ENCODE data around the gene SLC9A8. TPM values are rescaled to one million over a fixed set of nuclear protein-coding genes. Genes with fewer than 3 reads are reported as not detected.

The SLC9A8 gene
- total RNA-seq, 1 donor from 2014 or later: 15.2 TPM

DNA sequence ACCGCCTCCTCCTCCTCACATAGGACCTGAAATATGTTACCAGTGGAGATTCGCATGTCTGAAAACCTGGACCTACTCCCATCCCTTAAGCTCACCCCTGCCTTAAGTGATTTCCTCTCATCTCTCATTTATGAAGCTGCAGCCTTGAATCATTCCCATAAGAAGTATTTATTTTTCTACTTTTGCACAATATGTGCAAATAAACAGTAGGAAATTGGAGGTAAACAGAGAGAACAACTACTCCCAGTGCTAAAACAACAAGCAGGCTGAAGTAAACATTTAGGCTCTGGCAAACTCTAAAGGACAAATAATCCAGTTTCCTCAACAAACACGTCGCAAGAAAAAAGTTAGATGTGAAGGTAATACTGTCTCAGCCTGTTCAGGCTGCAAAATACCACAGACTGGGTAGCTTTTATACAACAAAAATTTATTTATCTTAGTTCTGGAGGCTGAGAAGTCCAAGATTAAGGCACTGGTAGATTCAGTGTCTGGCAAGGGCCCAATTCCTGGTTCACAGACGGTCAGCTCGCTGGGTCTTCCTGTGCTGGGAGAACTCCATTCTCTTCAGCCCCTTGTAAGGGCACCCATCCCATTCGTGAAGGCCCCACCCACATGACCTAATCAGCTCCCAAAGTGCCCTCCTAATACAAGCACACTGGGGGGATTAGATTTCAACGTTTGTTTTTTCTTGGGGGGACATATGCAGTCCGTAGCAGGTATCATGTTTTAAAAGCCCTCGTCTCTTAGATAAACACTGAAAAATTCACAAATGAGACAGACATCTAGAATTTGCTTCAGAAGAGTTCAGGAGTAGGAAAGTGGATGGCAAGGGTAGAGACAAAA lies 87.1 kb downstream of the SLC9A8 start:
- H3K27ac Mint-ChIP-seq: no peak overlapping the region
- intact Hi-C loops (cut with micrococcal nuclease): no loop called here
- DNase-seq: no peak
- H3K9me3 Mint-ChIP-seq: no peaks in the 10 kb centered on the region
- peaks cover 8% of the 10 kb centered on the region for H3K36me3 Mint-ChIP-seq (ENCODE audit: low read depth)
- no peaks in the 10 kb centered on the region for H3K4me1 Mint-ChIP-seq
- H3K4me3 Mint-ChIP-seq: no peak overlapping the region
- H3K27me3 Mint-ChIP-seq: no peaks in the 10 kb centered on the region

- intact Hi-C loops (cut with micrococcal nuclease): no loop called here
- no peaks in the 10 kb centered on the region for H3K27me3 Mint-ChIP-seq
- H3K4me3 Mint-ChIP-seq: no peak overlapping the region
- H3K4me1 Mint-ChIP-seq: peaks cover 5% of the 10 kb centered on the region
- no peak overlapping the region for H3K27ac Mint-ChIP-seq
- peaks cover 20% of the 10 kb centered on the region for H3K36me3 Mint-ChIP-seq (ENCODE audit: low read depth)
- no peaks in the 10 kb centered on the region for H3K9me3 Mint-ChIP-seq
- DNase-seq: no peak
These were observed 89.0 kb downstream of the SLC9A8 start for GRCh38 chr20:49901588-49901987.

DNA sequence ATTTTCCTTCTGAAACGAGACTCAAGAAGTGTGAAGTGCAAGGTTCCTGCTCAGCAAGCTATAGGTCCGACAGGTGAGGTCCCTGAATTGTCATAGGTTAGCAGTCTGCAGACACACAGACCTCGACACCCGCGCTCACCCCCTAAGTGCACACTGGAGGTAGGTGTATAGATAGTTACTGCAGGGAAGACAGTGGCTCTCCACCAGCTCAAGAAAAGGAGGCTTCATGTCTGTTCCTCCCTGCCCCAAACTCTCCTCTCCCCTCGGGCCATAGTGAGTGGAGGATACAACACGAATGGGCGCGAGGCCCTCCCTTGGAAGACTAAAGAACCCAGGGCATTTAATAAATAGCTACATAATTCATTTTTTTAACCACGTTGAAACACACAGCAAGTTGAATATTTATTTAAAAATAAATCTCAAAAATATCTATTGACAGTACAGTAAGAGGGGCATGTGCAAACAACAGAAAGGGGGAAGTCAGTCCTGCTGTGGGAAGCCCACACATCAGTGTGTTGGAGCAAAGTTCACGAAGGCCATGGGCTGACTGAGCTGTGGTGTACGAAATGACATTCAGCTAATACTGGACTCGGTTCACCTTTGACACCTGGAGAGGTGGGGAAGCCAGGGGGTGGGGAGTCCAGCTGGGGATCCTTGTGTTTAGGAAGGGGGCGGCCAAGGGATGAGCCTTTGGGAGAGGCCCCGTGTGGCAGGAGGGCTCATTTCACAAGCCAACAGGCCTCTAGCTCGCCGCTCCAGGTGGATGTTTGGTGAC lies 92.0 kb downstream of the SLC9A8 start:
- DNase-seq: no peak
- Mint-ChIP-seq H3K4me3 (no peak overlapping the region), H3K27ac (no peak overlapping the region), H3K9me3 (no peaks in the 10 kb centered on the region), H3K36me3 (ENCODE audit: low read depth) (peaks cover 29% of the 10 kb centered on the region), H3K27me3 (no peaks in the 10 kb centered on the region), H3K4me1 (peaks cover 5% of the 10 kb centered on the region)
- intact Hi-C loops (cut with micrococcal nuclease): no loop called here

DNA sequence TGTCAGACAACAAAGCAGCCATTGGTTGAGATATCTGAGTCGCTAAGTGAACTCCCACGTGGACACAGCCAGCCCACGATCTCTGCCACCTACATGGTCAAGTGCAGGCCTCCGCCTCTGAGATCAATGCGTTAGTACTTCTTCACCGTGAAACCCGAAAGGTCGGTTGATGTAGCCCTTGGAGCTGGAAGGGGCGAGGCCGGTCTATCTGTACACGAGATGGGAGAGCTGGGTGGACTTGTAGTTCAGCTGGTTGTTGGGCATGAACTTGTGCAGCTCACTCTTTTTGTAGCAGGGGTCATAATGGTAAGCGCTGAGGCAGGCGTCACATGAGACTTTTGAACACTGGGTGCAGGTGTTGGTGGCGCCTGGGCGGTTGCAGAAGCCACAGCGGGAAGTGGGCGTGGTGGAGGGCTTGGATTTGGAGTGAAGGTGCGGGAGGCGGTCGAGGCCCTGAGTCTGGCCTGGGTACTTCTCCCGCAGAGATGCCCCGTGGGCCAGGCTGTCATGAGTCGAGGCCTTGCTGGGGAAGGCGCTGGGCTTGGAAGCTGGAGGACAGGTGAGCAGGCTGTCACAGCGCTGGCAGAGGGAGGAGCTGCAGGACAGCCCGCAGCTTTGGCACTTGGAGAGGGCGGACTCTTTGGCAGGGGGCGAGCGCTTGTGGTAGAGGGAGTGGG lies 92.9 kb downstream of the SLC9A8 start:
- no peak for DNase-seq
- Mint-ChIP-seq H3K27ac (no peak overlapping the region), H3K9me3 (no peaks in the 10 kb centered on the region), H3K27me3 (no peaks in the 10 kb centered on the region), H3K36me3 (ENCODE audit: low read depth) (peaks cover 29% of the 10 kb centered on the region), H3K4me3 (no peak overlapping the region), H3K4me1 (peaks cover 5% of the 10 kb centered on the region)
- intact Hi-C loops (cut with micrococcal nuclease): no loop called here

GRCh38 chr20:49906101-49906604 lies 93.5 kb downstream of the SLC9A8 start:
- H3K27me3 Mint-ChIP-seq: no peaks in the 10 kb centered on the region
- H3K4me3 Mint-ChIP-seq: no peak overlapping the region
- no peak overlapping the region for H3K27ac Mint-ChIP-seq
- H3K9me3 Mint-ChIP-seq: no peaks in the 10 kb centered on the region
- DNase-seq: no peak
- peaks cover 29% of the 10 kb centered on the region for H3K36me3 Mint-ChIP-seq (ENCODE audit: low read depth)
- H3K4me1 Mint-ChIP-seq: peaks cover 5% of the 10 kb centered on the region
- intact Hi-C loops (cut with micrococcal nuclease): no loop called here

DNA sequence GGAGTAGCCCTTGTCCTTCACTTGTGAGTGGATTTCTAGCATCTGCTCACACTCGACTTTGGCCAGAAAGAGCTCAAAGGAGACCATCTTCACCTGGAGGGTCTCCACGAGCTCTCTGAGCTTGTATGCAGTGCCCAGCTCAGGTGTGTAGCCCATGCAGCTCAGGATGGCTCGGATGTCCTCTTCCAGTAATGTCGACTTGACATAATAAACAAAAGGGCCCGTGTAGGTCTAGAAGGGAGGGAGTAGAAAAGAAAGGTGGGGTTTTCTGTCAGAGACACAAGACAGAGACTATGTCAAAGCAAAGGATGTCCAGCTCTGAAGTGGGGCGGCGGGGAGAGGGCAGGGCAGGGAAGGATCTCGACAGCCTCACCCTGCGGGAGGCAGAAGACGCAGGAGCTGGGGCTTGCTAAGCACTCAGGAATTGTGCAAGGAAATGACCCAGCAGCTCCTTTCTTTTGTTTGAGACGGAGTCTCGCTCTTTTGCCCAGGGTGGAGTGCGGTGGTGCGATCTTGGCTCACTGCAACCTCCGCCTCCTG lies 94.1 kb downstream of the SLC9A8 start:
- Mint-ChIP-seq H3K36me3 (ENCODE audit: low read depth) (peaks cover 29% of the 10 kb centered on the region), H3K4me1 (peaks cover 5% of the 10 kb centered on the region)

DNA sequence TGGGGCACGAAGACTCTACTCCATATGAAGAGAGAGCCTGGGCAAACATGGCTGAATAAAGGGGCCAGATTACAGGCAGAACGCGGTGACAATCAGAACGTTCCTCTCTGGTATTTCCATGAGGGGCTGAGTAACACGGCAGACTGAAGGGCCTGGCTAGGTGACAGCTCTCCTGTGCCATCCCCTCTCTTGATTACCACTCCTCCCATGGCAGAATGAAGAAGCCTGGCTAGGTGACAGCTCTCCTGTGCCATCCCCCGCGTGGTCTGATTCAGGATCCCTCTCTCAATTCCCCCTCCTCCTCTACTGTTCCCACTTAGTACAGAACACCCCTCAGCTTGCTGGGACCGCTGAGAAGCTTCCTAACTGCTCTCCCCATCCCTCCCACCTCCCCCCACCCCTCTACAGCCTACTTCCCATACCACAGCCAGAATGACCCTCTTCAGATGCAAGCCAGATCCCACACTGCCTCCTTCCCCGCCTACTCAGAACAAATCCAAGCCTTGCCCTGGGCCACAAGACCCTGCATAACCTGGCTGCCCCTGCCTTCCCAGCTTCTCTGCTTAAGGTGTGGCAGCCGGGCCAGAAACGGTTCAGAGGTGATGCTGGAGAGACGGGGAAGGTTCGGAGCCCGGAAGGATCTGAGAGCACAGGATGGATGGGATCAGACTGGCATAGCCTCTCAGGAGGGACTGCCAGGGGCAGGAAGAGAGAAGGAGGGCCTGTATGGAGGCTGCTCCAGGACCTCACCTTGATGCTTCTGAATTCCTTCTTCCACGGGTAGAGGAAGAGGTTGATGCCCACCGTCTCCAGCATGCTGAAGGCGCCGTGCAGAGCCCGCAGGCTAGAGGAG lies 95.0 kb downstream of the SLC9A8 start:
- H3K4me1 Mint-ChIP-seq: peaks cover 7% of the 10 kb centered on the region
- no peak overlapping the region for H3K4me3 Mint-ChIP-seq
- DNase-seq: no peak

More for the DNA sequence above, 94.1 kb downstream of the SLC9A8 start:
- intact Hi-C loops (cut with micrococcal nuclease): no loop called here
- H3K4me3 Mint-ChIP-seq: no peak overlapping the region
- no peak for DNase-seq
- H3K27ac Mint-ChIP-seq: no peak overlapping the region
- H3K9me3 Mint-ChIP-seq: no peaks in the 10 kb centered on the region
- no peaks in the 10 kb centered on the region for H3K27me3 Mint-ChIP-seq

DNA sequence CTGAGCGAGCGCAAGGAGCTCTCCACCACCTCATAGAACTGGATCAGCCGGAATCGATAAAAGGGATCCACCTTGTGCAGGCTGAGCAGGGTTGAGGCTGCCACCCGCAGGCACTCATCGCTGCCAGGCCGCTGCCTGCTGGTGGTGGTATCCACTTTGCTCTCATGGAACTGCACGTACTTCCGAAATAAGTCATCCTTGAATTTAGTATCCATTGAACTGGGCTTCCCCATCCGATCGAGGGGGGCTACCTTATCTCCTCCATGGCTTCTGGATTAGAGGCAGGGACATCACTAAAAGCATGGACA lies 95.6 kb downstream of the SLC9A8 start:
- no peak for DNase-seq
- Mint-ChIP-seq H3K36me3 (ENCODE audit: low read depth) (peaks cover 29% of the 10 kb centered on the region), H3K4me3 (no peak overlapping the region), H3K27ac (no peak overlapping the region), H3K9me3 (no peaks in the 10 kb centered on the region), H3K4me1 (peaks cover 8% of the 10 kb centered on the region), H3K27me3 (no peaks in the 10 kb centered on the region)
- intact Hi-C loops (cut with micrococcal nuclease): no loop called here

More for the DNA sequence above, 95.0 kb downstream of the SLC9A8 start:
- no peaks in the 10 kb centered on the region for H3K9me3 Mint-ChIP-seq
- peaks cover 29% of the 10 kb centered on the region for H3K36me3 Mint-ChIP-seq (ENCODE audit: low read depth)
- intact Hi-C loops (cut with micrococcal nuclease): no loop called here
- no peak overlapping the region for H3K27ac Mint-ChIP-seq
- H3K27me3 Mint-ChIP-seq: no peaks in the 10 kb centered on the region

- intact Hi-C loops (cut with micrococcal nuclease): no loop called here
- H3K27ac Mint-ChIP-seq: no peak overlapping the region
These were observed 97.1 kb downstream of the SLC9A8 start for GRCh38 chr20:49909499-49910339.

DNA sequence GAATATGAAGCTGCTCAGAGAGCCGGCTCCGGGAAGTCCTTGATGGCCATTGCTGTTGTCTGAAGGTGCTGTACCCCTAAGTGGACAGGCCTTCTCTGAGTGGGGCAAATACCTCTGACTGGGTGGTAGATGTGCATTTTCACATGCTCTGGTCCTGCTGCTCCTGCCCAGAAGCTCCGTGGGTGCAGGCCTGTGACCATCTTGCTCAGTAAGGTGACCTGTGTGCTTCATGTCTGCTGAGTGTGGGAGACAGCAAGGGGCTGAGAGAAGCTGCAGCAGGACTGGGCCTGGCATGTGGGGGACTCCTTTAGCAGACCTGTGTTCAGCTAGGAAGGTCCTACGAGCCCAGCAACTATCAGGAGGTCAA lies 97.7 kb downstream of the SLC9A8 start:
- Mint-ChIP-seq H3K27me3 (no peaks in the 10 kb centered on the region), H3K4me1 (peaks cover 19% of the 10 kb centered on the region), H3K27ac (no peak overlapping the region), H3K36me3 (ENCODE audit: low read depth) (peaks cover 16% of the 10 kb centered on the region), H3K9me3 (no peaks in the 10 kb centered on the region), H3K4me3 (no peak overlapping the region)
- intact Hi-C loops (cut with micrococcal nuclease): no loop called here
- DNase-seq: no peak

More at GRCh38 chr20:49909499-49910339, 97.1 kb downstream of the SLC9A8 start:
- no peaks in the 10 kb centered on the region for H3K9me3 Mint-ChIP-seq
- peaks cover 22% of the 10 kb centered on the region for H3K36me3 Mint-ChIP-seq (ENCODE audit: low read depth)
- DNase-seq: no peak
- H3K4me3 Mint-ChIP-seq: no peak overlapping the region
- H3K4me1 Mint-ChIP-seq: peaks cover 20% of the 10 kb centered on the region
- no peaks in the 10 kb centered on the region for H3K27me3 Mint-ChIP-seq

GRCh38 chr20:49913399-49914047 lies 100.9 kb downstream of the SLC9A8 start:
- Mint-ChIP-seq H3K4me3 (peak overlapping the region; percentile 96), H3K4me1 (peaks cover 23% of the 10 kb centered on the region), H3K36me3 (ENCODE audit: low read depth) (peaks cover under 1% of the 10 kb centered on the region), H3K27ac (no peak overlapping the region), H3K27me3 (no peaks in the 10 kb centered on the region), H3K9me3 (no peaks in the 10 kb centered on the region)
- intact Hi-C loops (cut with micrococcal nuclease): loop anchor here (2.0 kb wide), 2 partner anchors 21 to 23 kb away; partner anchors contain the start of gene RNF114
- no peak for DNase-seq
